Measurements from ENCODE around the gene REST.
"Not testable (repeated sequence)": the region's sequence is repeated elsewhere in the genome, so short reads cannot be mapped to it uniquely, and the experiment has no call there.

Gene REST

DNA sequence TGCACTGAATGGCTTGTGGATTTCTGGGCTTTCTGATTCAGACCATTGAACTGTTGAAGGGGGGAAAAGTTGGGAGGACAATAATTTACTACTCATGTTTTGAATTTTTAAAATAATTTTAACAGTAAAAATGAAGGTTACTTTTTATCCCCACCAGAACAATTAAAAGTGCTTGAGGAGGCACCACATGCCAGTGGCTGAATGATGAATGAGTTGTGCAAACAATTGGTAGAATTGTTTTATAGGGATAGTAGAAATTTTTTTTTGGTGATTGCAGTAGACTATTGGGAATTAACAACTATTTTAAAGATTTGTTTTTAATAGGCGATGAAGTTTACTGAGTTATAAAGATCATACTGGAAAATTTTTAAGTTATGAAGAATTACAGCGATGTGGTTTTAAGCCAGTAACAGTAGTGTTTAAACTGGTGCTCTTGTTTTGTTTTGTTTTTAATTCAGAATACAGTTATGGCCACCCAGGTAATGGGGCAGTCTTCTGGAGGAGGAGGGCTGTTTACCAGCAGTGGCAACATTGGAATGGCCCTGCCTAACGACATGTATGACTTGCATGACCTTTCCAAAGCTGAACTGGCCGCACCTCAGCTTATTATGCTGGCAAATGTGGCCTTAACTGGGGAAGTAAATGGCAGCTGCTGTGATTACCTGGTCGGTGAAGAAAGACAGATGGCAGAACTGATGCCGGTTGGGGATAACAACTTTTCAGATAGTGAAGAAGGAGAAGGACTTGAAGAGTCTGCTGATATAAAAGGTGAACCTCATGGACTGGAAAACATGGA is 2.7 kb downstream of the REST start:
- no peak for DNase-seq

DNA sequence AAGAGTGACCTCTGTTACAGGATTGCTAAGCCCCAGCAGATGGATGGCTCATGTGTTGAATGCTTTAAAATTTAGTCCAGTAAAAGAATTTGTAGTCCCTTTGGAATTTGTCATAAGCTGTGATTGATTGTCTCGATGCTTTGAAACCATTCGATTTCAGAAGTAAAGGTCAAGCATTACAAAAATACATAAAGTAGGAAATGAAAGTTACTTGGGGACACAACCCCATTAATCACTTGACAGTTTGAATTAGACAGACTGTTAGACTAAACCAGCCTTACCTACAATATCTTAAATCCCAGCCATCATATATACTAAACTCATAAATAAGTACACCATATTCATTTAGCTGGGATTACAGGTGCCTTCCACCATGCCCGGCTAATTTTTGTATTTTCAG is 6.6 kb downstream of the REST start:
- DNase-seq = no peak

DNA sequence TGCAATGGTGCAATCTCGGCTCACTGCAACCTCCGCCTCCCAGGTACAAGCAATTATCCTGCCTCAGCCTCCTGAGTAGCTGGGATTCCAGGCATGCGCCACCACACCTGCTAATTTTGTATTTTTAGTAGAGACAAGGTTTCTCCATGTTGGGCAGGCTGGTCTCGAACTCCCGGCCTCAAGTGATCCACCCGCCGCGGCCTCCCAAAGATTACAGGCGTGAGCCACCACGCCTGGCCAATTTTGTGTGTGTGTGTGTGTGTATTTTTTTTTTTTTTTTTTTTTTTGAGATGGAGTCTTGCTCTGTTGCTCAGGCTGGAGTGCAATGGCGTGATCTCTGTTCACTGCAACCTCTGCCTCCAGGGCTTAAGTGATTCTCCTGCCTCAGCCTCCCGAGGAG is 7.3 kb downstream of the REST start:
- DNase-seq = not testable (repeated sequence)

DNA sequence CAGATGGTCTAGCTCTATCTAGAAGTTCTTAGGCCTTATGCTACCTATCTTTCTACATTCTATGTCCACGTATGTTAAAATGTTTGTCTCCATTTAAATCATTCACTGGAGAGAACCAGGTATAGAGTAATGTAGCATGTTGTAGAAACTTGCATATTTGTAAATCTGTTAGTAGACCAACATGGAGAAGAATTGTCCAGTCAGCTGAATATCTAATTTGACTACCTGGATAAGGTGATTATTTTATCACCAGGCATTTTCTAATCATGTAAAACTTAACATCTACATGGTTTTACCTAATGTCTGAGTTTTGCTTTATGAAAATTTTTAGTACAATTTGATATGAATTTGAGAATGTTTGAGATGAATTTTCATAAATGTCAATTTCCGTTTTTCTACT is 19.5 kb downstream of the REST start:
- DNase-seq = no peak

DNA sequence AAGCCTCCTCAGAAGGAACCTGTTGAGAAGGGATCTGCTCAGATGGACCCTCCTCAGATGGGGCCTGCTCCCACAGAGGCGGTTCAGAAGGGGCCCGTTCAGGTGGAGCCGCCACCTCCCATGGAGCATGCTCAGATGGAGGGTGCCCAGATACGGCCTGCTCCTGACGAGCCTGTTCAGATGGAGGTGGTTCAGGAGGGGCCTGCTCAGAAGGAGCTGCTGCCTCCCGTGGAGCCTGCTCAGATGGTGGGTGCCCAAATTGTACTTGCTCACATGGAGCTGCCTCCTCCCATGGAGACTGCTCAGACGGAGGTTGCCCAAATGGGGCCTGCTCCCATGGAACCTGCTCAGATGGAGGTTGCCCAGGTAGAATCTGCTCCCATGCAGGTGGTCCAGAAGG is 22.9 kb downstream of the REST start:
- DNase-seq = no peak

DNA sequence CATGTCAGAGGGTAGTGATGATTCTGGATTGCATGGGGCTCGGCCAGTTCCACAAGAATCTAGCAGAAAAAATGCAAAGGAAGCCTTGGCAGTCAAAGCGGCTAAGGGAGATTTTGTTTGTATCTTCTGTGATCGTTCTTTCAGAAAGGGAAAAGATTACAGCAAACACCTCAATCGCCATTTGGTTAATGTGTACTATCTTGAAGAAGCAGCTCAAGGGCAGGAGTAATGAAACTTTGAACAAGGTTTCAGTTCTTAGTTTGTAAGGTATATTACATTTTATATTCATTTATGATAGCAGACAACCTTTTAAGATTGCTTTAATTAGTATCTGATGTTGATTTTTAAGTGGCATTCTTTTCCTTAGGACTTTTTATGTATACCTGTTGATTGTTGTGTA is 24.2 kb downstream of the REST start:
- DNase-seq = no peak

DNA sequence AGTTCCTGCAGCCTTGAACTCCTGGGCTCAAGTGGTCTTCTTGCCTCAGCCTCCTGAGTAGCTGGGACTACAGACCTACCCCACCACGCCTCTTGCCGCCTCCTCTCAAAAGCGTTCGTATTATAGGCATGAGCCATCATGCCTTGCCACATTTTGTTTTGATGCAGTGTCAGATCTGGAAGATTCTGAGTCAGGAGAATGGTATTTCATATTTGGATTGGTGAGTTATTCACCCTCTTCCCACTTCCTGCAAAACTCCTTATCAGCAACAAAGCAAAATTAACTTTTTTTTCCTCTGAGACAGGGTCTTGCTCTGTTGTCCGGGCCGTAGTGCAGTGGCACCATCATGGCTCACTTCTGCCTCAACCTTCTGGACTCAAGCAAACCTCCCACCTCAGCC is 29.6 kb downstream of the REST start:
- no peak for DNase-seq

DNA sequence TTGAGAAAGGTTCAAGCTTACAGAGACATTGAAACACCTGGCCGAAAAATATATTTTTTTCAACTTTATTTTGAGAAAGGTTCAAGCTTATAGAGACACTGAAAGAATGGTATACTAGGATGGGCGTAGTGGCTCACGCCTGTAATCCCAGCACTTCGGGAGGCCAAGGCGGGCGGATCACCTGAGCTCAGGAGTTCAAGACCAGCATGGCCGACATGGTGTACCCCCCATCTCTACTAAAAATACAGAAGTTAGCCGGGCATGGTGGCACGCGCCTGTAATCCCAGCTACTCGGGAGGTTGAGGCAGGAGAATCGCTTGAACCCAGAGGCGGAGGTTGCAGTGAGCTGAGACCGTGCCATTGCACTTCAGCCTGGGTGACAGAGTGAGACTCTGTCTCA is 32.1 kb downstream of the REST start:
- DNase-seq = not testable (repeated sequence)

DNA sequence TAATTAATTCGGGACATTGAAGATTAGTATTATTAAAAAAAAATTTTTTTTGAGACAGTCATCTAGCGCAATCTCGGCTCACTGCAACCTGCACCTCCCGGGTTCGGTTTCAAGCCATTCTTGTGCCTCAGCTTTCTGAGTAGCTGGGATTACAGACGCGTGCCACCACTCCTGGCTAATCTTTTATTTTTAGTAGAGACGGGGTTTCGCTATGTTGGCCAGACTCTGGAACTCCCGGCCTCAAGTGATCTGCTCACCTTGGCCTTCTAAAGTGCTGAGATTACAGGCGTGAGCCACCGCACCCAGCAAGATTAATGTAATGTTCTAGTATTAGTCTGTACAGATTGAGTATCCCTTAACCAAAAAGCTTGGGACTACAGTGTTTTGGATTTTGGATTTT is 32.7 kb downstream of the REST start:
- no peak for DNase-seq

DNA sequence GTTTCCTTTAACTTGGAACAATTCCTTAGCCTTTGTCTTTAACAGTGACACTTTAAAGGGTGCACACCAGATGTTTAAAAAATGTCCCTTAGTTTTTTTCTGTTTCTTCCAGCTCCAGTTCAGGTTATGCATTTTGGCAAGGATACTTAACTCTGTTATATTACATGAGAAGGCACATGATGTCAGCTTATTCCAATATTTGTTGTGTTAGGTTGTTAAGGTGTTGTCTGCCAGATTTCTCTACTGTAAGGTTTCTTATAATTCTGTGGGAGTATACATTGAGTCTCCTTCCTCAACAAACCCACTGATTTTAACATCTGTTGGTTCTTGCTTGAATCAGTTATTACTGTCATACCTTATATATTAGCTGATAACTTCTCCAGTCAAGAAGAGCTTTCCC is 33.3 kb downstream of the REST start:
- DNase-seq = no peak

DNA sequence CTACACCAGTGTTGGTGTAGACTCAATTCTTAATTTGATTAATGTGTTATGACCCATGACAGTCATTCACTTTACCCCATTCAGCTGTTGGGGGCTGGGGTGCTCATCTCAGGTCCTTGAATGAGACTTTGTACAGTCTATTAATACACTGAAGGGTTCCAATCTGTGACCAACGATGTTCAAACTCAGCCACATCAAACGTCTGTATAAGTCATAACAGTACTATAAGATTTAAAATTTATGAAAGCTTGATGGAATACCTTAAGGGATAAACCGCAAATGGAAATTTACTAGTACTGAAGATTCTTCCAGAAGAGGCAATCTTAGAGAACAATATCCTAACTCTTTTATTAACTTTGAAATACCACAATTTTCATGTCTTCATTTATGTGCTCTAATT is 33.7 kb downstream of the REST start:
- DNase-seq = no peak

DNA sequence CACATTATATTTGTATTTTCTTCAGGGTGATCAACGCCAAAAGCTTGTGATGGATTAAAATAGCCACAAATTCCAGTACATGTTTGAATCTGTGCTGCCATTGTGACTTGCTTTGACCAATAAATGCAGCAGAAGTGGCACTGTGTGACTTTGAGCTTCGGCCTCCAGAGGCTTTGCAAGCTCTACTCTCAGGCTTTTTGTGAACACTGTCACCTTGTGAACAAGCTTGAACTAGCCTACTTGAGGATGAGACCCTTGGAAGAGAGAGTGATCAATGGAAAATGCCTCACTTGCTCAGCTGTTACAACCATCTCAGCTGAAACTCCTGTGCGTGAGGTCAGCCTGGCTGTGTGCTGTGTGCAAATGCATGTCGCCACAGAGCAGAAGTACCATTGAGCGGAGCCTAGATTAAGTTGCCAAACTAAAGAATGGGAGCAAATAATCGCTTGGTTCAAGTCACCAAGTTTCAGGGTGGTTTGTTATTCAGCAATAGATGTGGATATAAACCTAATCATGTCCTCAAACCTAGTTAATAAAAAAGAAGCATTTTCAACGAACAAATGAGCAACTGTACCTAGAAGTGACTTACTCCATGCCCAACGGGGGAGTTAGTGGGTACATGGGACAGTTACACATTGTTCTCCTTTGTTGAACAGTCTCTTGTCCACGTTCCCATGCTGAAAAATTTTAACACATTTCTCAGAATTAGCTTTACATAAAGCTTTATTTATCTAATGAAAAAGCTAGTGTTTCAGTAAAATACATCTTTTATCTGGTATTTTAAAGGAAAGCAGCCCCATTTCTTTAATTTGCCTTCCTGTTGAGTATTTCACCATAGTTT is 46.2 kb downstream of the REST start:
- no peak for DNase-seq

DNA sequence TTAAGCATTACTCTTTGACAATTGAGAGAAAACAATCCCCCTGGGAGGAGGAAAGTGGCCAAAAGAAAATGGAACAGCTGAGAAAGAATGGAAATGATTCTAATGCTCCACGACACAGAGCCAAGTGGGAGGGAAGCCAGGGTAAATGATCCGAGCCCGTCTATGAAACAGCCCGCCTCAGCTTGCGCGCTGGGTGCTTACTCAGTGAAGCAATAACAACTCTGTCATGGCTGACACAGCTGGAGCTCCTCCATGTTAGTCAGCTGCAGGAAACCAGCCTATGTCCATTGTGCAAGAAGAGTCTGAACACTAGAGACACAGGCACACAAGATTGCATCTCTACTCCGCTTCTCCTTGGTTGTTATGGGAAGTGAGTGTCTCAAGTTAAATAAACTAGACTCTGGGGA is 50.4 kb downstream of the REST start:
- DNase-seq = peak; percentile 61

DNA sequence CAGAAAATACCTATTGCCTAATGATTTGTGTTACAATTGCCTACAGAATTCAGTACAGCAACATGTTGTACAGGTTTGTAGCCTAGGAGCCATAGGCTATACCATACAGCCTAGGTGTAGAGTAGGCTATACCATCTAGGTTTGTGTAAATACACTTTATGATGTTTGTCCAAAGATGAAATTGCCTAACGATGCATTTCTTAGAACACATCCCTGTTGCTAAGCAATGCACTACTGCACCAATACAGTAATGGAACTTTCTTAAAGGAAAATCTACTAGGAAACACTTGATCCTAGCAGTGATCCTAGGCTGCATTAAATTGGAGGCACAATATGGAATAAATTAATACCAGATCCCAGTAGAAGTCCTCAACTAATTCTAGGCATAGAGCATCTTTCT is 51.4 kb downstream of the REST start:
- peak; percentile 6 for DNase-seq

DNA sequence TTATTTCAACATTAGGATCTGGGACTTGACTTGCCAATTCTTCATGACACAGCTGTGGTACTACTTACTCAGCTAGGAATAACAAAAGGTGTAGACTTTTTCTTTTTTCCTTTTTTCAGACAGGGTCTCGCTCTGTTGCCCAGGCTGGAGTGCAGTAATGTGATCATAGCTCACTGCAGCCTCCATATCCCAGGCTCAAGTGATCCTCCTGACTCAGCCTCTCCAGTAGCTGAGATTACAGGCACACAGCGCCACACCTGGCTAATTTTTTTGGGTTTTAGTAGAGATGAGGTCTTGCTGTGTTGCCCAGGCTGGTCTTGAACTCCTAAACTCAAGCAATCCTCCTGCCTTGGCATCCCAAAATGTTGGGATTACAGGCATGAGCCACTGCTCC is 53.4 kb downstream of the REST start:
- DNase-seq = no peak

DNA sequence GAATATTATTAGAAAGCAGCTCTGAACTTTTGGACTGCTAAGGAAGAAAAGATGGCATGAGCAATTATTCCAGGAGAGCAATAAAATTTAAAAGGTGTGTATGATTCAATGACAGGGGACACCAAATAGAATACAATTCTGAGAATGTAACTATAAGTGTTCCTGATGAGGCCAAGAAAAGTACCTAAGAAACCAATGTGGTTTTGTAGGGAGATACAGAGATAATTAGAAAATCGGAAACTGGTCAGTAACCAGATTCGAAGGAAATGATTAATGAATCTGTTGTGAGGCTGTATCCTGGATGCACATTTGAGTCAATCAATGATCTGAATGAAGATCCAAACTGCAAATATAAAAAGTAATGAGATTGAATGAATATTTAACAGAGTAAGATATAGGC is 63.7 kb downstream of the REST start:
- no peak for DNase-seq

DNA sequence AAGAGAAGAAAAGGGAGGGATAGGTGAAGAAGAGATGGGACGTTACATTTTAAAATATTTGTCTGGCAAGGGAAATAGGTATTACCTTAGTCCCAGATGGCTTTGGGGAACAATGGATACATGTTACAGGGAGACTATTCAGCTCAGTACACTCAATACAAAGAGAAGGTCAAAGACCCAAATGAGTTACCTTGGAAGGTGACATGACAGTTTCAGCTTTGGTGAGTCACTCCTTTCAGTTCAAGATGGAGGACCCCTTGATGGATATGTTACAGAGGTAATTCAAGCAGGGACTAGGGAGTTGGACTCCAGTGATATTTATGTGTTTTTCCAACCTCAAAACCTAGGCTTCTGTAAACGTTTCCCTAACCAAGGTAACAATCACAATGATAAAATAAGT is 64.7 kb downstream of the REST start:
- DNase-seq = no peak

DNA sequence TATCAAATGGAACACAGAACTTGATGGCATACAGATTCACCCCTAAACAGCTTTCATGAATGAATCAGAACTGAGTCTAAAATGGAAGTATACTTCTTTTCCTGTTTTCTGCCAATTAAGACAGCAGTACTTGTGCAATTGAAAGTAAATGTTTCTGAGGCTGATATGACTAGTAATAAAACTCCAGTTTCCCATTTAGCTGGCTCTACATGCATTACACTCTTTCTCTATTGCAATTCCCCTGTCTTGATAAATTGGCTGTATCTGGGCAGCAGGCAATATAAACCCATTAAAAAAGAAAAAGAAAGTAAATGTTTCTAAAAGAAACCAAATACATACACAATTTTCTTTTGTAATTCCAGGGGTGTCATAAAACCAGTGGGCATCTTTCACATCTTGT is 65.1 kb downstream of the REST start:
- no peak for DNase-seq

DNA sequence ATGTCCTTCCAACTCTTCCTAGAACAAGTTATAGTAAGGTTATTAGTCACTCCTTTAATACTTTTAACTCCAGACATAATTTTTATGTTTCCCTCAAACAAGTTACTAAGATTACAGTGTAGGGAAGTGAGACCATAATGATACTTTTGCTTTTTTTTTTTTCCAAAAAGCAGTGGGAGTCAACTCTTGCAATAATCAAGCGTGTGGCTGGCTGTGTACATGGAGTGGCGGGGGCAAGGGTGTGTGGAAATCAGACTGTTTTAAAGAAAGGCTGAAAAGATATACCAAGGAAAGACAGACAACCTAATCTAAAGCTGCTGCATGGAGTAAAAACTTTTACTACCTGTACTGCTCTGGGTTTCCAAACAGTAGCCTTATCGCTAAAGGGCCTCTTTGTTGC is 65.6 kb downstream of the REST start:
- no peak for DNase-seq

DNA sequence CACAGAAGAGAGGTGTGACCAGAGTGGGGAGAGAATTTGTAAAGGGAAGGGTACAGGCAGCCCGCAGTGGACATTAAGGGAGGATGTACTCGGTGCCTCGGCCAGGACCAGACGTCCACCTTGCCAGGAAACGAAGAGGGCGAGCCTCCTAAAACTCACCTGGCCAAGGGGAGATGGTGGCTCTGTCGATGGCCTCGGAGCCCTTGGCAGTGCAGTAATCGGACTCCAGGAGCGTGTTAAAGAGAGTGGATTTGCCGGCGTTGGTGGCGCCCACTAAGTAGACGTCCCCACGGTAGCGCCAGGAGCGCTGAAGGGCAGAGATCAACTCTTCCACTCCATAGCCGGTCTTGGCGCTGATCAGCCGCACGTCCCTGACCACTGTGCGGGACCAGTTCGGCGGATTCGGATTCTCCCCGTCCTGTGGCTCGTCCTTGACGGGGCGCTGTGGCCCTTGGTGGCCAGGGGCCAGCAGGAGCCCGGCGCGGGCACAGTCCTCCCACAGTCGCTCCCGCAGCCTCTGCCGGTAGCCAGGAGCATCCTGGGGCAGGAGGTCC is 68.7 kb downstream of the REST start:
- DNase-seq = no peak

DNA sequence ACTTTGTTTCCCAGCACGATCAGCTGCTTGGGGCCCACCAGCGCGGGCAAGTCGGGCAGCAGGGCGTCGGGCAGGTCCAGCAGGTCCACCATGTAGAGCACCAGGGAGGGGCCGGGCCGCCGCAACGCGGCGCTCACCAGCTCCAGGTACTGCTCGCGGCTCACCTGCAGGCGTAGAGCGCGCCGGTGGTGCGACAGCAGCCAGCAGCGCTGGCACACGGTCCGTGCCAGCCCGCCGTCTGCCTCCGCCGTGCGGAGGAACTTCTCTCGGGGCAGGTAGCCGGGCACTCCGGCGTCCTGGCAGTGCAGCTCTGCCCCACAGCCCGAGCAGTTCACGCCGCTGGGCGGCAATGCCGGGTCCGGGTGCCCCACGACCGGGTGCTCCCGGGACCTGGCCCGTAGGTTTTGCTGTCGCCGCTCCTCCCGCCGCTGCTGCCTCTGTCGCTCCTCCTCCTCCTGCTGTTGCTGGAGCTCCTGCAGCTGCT is 69.2 kb downstream of the REST start:
- peak; percentile 46 for DNase-seq

DNA sequence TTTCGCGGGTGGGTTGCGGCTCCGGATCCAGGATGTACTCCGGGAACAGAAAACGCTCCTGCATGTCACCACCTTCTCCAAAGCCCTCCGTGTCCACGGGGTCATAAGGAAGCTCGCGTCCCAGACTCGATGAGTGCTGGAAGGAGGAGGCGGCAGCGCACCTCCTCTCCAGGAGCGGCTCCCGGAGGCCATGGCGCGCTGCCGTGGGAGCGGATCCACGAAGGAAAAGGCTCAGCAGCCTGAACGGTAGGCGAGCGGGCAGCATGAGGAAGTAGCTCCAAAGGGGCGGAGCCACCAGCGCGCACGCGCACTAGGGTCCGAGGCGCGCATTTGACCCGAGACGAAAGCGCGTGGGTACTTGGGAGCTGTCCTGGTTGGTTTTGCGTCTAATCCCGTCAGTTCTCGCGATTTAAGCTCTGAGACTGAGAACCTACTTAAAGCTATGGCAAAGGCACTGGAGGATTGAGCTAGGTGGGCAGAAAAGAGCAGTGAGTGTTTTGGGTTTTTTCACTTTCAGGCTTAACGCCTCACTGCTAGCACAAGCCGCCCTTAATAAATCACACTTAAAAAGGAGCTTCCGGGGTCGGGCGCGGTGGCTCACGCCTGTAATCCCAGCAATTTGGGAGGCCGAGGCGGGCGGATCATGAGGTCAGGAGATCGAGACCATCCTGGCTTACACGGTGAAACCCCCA is 69.8 kb downstream of the REST start, which contains the start of gene NOA1:
NOA1 (minus strand) TSS at position 286 of the 692 bp plus-strand sequence; CDS start at position 265, 21 bp downstream.
- DNase-seq = peak; percentile 96

DNA sequence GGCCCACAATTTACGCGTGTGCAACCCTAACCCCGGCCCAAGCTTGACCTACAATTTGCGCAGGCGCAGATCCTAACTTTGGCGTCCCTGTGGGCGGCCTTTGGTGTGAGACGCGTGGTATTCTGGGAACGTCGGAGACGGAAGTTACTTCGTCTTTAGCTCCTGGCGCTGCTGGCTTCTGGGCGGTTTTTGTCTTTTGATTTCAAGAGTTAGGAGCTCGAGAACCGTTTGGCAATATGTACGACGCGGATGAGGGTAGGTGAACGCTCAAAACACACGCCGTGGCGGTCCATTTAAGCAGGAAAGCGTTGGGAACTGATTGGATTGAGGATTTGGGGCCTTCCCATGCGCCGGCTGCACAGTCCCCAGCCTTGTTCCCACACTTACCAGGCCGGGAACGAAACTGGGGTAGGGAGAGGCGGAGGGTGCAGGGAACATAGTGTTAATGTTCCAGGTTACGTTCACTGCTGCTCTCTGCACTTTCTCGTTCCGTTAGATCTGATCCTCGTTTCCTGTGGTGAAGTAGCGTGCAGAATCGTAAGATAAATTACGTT is 71.1 kb downstream of the REST start, which contains the start of gene POLR2B:
POLR2B (plus strand) TSS at position 147 of the 554 bp plus-strand sequence; CDS start at position 237, 90 bp downstream.
- peak; percentile 94 for DNase-seq

Data from NCI-H2029 (cell line).